ENCODE measurements around the gene DICER1.
"Not testable (repeated sequence)": the region's sequence is repeated elsewhere in the genome, so short reads cannot be mapped to it uniquely, and the experiment has no call there.

The DICER1 gene

GRCh38 chr14:95157327-95158189 lies at the start of gene DICER1:
DICER1 (minus strand) TSS chr14:95157529; CDS start chr14:95133458, 24,071 bp downstream.
- TF ChIP-seq OSR1 (CRISPR knock-in tag; IDR thresholded peaks at IDR 0.05): no peak
- 0 out of 2 replicates have a peak, but pooled peaks have one; percentile 39 for TF ChIP-seq ZFP3 (CRISPR knock-in tag; IDR thresholded peaks at IDR 0.05)
- TF ChIP-seq, protein P1, sequence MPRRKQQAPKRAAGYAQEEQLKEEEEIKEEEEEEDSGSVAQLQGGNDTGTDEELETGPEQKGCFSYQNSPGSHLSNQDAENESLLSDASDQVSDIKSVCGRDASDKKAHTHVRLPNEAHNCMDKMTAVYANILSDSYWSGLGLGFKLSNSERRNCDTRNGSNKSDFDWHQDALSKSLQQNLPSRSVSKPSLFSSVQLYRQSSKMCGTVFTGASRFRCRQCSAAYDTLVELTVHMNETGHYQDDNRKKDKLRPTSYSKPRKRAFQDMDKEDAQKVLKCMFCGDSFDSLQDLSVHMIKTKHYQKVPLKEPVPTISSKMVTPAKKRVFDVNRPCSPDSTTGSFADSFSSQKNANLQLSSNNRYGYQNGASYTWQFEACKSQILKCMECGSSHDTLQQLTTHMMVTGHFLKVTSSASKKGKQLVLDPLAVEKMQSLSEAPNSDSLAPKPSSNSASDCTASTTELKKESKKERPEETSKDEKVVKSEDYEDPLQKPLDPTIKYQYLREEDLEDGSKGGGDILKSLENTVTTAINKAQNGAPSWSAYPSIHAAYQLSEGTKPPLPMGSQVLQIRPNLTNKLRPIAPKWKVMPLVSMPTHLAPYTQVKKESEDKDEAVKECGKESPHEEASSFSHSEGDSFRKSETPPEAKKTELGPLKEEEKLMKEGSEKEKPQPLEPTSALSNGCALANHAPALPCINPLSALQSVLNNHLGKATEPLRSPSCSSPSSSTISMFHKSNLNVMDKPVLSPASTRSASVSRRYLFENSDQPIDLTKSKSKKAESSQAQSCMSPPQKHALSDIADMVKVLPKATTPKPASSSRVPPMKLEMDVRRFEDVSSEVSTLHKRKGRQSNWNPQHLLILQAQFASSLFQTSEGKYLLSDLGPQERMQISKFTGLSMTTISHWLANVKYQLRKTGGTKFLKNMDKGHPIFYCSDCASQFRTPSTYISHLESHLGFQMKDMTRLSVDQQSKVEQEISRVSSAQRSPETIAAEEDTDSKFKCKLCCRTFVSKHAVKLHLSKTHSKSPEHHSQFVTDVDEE (CRISPR knock-in tag; IDR thresholded peaks at IDR 0.05): 0 out of 2 replicates have a peak, but pooled peaks have one; percentile 44
- no peak for TF ChIP-seq CSDC2 (CRISPR knock-in tag; IDR thresholded peaks at IDR 0.05)
- no peak for TF ChIP-seq SNAI2 (CRISPR knock-in tag; IDR thresholded peaks at IDR 0.05)
- TF ChIP-seq PATZ1 (CRISPR knock-in tag; IDR thresholded peaks at IDR 0.05; ENCODE audit: borderline replicate concordance): peak; percentile 71; the same call in 1 of the 2 replicates
- TF ChIP-seq ZFP30 (CRISPR knock-in tag; IDR thresholded peaks at IDR 0.05): no peak
- ATAC-seq: peak; percentile 92

DNA sequence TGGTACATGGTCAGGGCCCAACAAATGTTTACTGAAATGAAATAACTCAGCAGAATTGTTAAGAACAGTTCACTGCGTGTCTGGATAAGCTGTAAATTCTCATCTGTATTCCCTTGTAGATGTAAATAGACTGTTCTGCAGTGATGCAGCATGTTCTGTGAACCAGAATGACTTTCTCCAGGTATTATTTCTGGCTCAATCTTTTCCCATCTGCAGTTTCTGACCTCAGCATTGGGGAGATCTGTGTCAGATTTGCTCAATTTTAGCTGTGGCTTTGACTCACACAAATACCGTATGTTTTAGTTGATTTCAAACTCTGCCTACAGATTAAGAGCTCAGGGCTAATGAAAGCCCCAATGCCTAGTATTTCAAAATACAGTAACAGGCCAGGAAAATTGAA lies 49.2 kb upstream of the DICER1 start:
- TF ChIP-seq ISL1 (CRISPR knock-in tag; IDR thresholded peaks at IDR 0.05) (no peak), RARB (CRISPR knock-in tag; IDR thresholded peaks at IDR 0.05) (no peak), CREB5 (CRISPR knock-in tag; IDR thresholded peaks at IDR 0.05; ENCODE audit: low read depth) (no peak), ZNF8 (CRISPR knock-in tag; IDR thresholded peaks at IDR 0.05) (no peak), ZC3H10 (CRISPR knock-in tag; IDR thresholded peaks at IDR 0.05) (no peak), BACH2 (CRISPR knock-in tag; IDR thresholded peaks at IDR 0.05; ENCODE audit: borderline replicate concordance) (no peak), SNAI2 (CRISPR knock-in tag; IDR thresholded peaks at IDR 0.05) (no peak), ZNF70 (CRISPR knock-in tag; IDR thresholded peaks at IDR 0.05) (no peak), CSDC2 (CRISPR knock-in tag; IDR thresholded peaks at IDR 0.05) (no peak), CSRNP3 (CRISPR knock-in tag; IDR thresholded peaks at IDR 0.05) (no peak), TCF4 (CRISPR knock-in tag; IDR thresholded peaks at IDR 0.05; ENCODE audit: borderline replicate concordance) (no peak)
- ATAC-seq: no peak

DNA sequence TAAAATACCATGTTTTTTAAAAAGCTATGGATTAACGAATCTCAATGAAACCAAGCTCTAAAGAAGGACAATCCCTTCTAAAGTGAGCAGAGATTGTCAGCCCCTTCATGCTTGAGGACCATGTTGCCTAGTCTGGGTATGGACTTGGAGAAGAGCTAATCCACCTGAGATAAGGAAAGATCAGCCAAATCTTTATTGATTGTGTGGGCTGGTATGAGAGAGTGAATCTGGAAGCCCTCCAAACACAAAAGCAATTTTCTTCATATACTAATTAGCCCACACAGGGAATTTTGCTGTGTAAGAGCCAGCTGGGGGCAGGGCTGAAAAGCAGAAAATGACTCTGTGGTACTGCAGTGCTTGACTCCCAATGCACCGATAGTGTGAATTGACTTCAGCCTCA lies 47.4 kb upstream of the DICER1 start:
- TF ChIP-seq GLIS3 (CRISPR knock-in tag; IDR thresholded peaks at IDR 0.05) (no peak), OSR1 (CRISPR knock-in tag; IDR thresholded peaks at IDR 0.05) (no peak), TOX (CRISPR knock-in tag; IDR thresholded peaks at IDR 0.05; ENCODE audit: borderline replicate concordance) (no peak)
- no peak for ATAC-seq

- TF ChIP-seq ZNF8 (CRISPR knock-in tag; IDR thresholded peaks at IDR 0.05): peak; percentile 85
- ATAC-seq: not testable (repeated sequence)
These were observed 44.4 kb upstream of the DICER1 start for GRCh38 chr14:95201745-95202144.

DNA sequence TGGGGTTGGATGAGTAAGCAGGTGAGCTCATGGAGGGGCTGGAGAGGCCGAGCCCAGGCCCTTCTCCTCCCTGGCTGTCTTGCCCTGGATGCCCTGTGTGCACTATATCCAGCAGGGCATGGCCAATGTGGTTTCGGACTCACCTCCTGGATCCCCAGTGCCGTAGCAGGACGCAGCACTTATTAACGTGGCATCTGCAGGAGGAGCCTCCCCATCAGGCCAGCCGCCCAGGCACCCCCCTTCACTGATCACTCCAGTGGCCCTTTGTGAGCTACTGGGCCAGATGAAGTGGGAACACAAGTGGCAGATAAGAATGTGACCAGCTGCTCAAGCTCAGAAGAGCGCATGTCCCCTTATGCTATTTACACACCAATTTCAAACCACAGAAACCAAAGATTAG lies 43.1 kb upstream of the DICER1 start:
- no peak for ATAC-seq
- TF ChIP-seq, protein P2, sequence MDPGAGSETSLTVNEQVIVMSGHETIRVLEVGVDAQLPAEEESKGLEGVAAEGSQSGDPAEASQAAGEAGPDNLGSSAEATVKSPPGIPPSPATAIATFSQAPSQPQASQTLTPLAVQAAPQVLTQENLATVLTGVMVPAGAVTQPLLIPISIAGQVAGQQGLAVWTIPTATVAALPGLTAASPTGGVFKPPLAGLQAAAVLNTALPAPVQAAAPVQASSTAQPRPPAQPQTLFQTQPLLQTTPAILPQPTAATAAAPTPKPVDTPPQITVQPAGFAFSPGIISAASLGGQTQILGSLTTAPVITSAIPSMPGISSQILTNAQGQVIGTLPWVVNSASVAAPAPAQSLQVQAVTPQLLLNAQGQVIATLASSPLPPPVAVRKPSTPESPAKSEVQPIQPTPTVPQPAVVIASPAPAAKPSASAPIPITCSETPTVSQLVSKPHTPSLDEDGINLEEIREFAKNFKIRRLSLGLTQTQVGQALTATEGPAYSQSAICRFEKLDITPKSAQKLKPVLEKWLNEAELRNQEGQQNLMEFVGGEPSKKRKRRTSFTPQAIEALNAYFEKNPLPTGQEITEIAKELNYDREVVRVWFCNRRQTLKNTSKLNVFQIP (CRISPR knock-in tag; IDR thresholded peaks at IDR 0.05; ENCODE audit: borderline replicate concordance, low read depth): no peak
- TF ChIP-seq ZFP3 (CRISPR knock-in tag; IDR thresholded peaks at IDR 0.05) (no peak), ISL1 (CRISPR knock-in tag; IDR thresholded peaks at IDR 0.05) (no peak), ZNF70 (CRISPR knock-in tag; IDR thresholded peaks at IDR 0.05) (no peak), GLIS3 (CRISPR knock-in tag; IDR thresholded peaks at IDR 0.05) (no peak), ESRRG (CRISPR knock-in tag; IDR thresholded peaks at IDR 0.05) (no peak), ZC3H10 (CRISPR knock-in tag; IDR thresholded peaks at IDR 0.05) (no peak), RARB (CRISPR knock-in tag; IDR thresholded peaks at IDR 0.05) (no peak), TOX (CRISPR knock-in tag; IDR thresholded peaks at IDR 0.05; ENCODE audit: borderline replicate concordance) (no peak), ZNF8 (CRISPR knock-in tag; IDR thresholded peaks at IDR 0.05) (no peak), ZNF565 (CRISPR knock-in tag; conservative IDR thresholded peaks at IDR 0.05; ENCODE audit: low read depth) (no peak), TCF4 (CRISPR knock-in tag; IDR thresholded peaks at IDR 0.05; ENCODE audit: borderline replicate concordance) (no peak)
- TF ChIP-seq, protein P1 (CRISPR knock-in tag; IDR thresholded peaks at IDR 0.05): no peak

All from SK-N-SH treated with all-trans-retinoic acid at 6 μM for 48 hours (cell line).